ENCODE data around the gene NDUFAF2.

DNA sequence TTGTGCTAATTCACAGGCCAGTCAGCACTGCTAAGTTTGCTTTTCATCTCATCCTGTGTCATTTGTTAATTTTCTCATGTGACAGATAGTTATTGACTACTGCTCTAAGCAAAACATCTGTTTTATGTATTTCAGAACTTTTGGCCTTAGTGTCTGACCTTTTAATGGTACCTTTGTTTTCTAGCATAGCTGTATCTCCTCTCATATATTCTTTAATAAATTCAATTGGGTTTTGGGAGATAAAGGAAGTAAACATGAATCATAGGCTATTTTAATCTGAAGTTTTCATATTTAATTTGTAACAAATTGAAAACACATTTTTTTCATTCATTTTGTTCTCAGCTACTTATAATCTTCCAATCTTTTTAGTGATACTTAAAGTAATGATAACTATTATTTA lies 13.1 kb downstream of the NDUFAF2 start:
- TF ChIP-seq, protein P1, sequence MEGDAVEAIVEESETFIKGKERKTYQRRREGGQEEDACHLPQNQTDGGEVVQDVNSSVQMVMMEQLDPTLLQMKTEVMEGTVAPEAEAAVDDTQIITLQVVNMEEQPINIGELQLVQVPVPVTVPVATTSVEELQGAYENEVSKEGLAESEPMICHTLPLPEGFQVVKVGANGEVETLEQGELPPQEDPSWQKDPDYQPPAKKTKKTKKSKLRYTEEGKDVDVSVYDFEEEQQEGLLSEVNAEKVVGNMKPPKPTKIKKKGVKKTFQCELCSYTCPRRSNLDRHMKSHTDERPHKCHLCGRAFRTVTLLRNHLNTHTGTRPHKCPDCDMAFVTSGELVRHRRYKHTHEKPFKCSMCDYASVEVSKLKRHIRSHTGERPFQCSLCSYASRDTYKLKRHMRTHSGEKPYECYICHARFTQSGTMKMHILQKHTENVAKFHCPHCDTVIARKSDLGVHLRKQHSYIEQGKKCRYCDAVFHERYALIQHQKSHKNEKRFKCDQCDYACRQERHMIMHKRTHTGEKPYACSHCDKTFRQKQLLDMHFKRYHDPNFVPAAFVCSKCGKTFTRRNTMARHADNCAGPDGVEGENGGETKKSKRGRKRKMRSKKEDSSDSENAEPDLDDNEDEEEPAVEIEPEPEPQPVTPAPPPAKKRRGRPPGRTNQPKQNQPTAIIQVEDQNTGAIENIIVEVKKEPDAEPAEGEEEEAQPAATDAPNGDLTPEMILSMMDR (IDR thresholded peaks at IDR 0.05): no peak
- no peak for TF ChIP-seq POLR2A (IDR thresholded peaks at IDR 0.05)

All from Peyer's patch (tissue), 4 donors.